HG02759 (cell line): ENCODE data around the gene GNG8.

Experiments used
- ATAC-seq: cut with Tn5 transposase; IDR thresholded peaks from one replicate; pipeline ENCODE4 v1.9.1; 2021; ENCODE audit warnings: mild to moderate bottlenecking, moderate library complexity; ENCODE audit not compliant: unreplicated experiment

The GNG8 gene

GRCh38 chr19:46621191-46622117 is 14.5 kb downstream of the GNG8 start:
- ATAC-seq, result no peak

GRCh38 chr19:46620716-46621115 is 15.3 kb downstream of the GNG8 start:
- ATAC-seq, result no peak

GRCh38 chr19:46620267-46620666 is 15.7 kb downstream of the GNG8 start:
- ATAC-seq, result no peak

GRCh38 chr19:46618670-46619231 is 17.3 kb downstream of the GNG8 start:
- ATAC-seq, result no peak

- ATAC-seq, result no peak
Observed at GRCh38 chr19:46617601-46618000, 18.4 kb downstream of the GNG8 start.

GRCh38 chr19:46616631-46617322 is 19.2 kb downstream of the GNG8 start:
- no peak for ATAC-seq

GRCh38 chr19:46615966-46616365 is 20.0 kb downstream of the GNG8 start:
- ATAC-seq, result no peak

GRCh38 chr19:46614114-46614722 is 21.8 kb downstream of the GNG8 start:
- no peak for ATAC-seq

- ATAC-seq, result no peak
Observed at GRCh38 chr19:46613525-46613924, 22.5 kb downstream of the GNG8 start.

- ATAC-seq, result no peak
Observed at GRCh38 chr19:46611776-46612175, 24.2 kb downstream of the GNG8 start.

- ATAC-seq, result no peak
Observed at GRCh38 chr19:46610851-46611770, 24.9 kb downstream of the GNG8 start.

- no peak for ATAC-seq
Observed at GRCh38 chr19:46610413-46610775, 25.6 kb downstream of the GNG8 start.

- no peak for ATAC-seq
Observed at GRCh38 chr19:46609511-46610412, 26.2 kb downstream of the GNG8 start.

- ATAC-seq, result no peak
Observed at GRCh38 chr19:46608581-46609345, 27.2 kb downstream of the GNG8 start.

- no peak for ATAC-seq
Observed at GRCh38 chr19:46608178-46608577, 27.8 kb downstream of the GNG8 start.

- no peak for ATAC-seq
Observed at GRCh38 chr19:46607448-46607841, 28.6 kb downstream of the GNG8 start.

GRCh38 chr19:46606681-46607447 is 29.1 kb downstream of the GNG8 start:
- ATAC-seq, result no peak

GRCh38 chr19:46606019-46606418 is 30.0 kb downstream of the GNG8 start:
- no peak for ATAC-seq
